Hepatocyte (in vitro differentiated cells): ENCODE measurements around the gene TSPAN16. TPM values are rescaled to one million over a fixed set of nuclear protein-coding genes. Genes with fewer than 3 reads are reported as not detected.

Experiments
- DNase-seq: peaks from one replicate; pipeline ENCODE4 v3.0.0-alpha.2; 2016; ENCODE audit warnings: low spot score
- H2AFZ ChIP-seq: fragments of 200-600 bp; sonication (generic); 2 replicates; pipeline ENCODE4 v1.6.0; 2016; ENCODE audit warnings: antibody characterized with exemption, mild to moderate bottlenecking
- H3K27ac ChIP-seq: fragments of 200-600 bp; sonication (generic); 2 replicates; pipeline ENCODE4 v1.5.1; 2016; ENCODE audit warnings: mild to moderate bottlenecking
- H3K27me3 ChIP-seq: fragments of 200-600 bp; sonication (generic); 2 replicates; pipeline ENCODE4 v1.6.1; 2016
- H3K36me3 ChIP-seq: fragments of 200-600 bp; sonication (generic); replicated peaks from 2 replicates; pipeline ENCODE4 v1.5.1; 2016; ENCODE audit warnings: low read depth; ENCODE audit not compliant: insufficient read depth
- H3K4me1 ChIP-seq: fragments of 200-600 bp; sonication (generic); 2 replicates; pipeline ENCODE4 v1.5.1; 2016; ENCODE audit warnings: mild to moderate bottlenecking, moderate library complexity; ENCODE audit not compliant: insufficient read depth
- H3K4me2 ChIP-seq: fragments of 200-600 bp; sonication (generic); 2 replicates; pipeline ENCODE4 v1.6.0; 2016
- H3K4me3 ChIP-seq: fragments of 200-600 bp; sonication (generic); 2 replicates; pipeline ENCODE4 v1.5.1; 2016; ENCODE audit warnings: mild to moderate bottlenecking
- H3K79me2 ChIP-seq: fragments of 200-600 bp; sonication (generic); 2 replicates; pipeline ENCODE4 v1.6.0; 2017; ENCODE audit warnings: mild to moderate bottlenecking
- H3K9me2 ChIP-seq: fragments of 200-600 bp; sonication (generic); replicated peaks from 2 replicates; pipeline ENCODE4 v1.6.0; 2017; ENCODE audit warnings: mild to moderate bottlenecking; ENCODE audit not compliant: insufficient read depth
- H3K9me3 ChIP-seq: fragments of 200-600 bp; sonication (generic); 2 replicates; pipeline ENCODE4 v1.5.1; 2016; ENCODE audit warnings: low read depth, mild to moderate bottlenecking
- H4K20me1 ChIP-seq: fragments of 200-600 bp; sonication (generic); 2 replicates; pipeline ENCODE4 v1.6.0; 2016; ENCODE audit warnings: mild to moderate bottlenecking; ENCODE audit not compliant: insufficient read depth, poor library complexity, severe bottlenecking
- CTCF ChIP-seq: fragments of 200-600 bp; sonication (generic); IDR thresholded peaks from 2 replicates; pipeline ENCODE4 v1.5.1; 2016; ENCODE audit warnings: antibody characterized with exemption, mild to moderate bottlenecking; ENCODE audit not compliant: poor library complexity
- EZH2 ChIP-seq: fragments of 200-600 bp; sonication (generic); IDR thresholded peaks from 2 replicates; pipeline ENCODE4 v1.6.1; 2016; ENCODE audit warnings: antibody characterized with exemption, mild to moderate bottlenecking, borderline replicate concordance
- EZH2phosphoT487 ChIP-seq: fragments of 200-600 bp; sonication (generic); IDR thresholded peaks from one replicate; pipeline ENCODE4 v1.6.1; 2018; ENCODE audit warnings: antibody characterized with exemption, mild to moderate bottlenecking, low read depth, moderate library complexity; ENCODE audit not compliant: unreplicated experiment, severe bottlenecking
- WGBS: methylation state at CpG from one replicate; pipeline ENCODE4 v1.1.6; 2016; ENCODE audit warnings: low lambda C conversion rate; ENCODE audit errors: missing lambda C conversion rate; 5-methylcytosine and 5-hydroxymethylcytosine counted together
- polyA plus RNA-seq: library from polyadenylated mRNA; unstranded; fragments of >200 nt; fragmentation: Nextera tagmentation; extraction: Ambion mirVana; gene quantifications from 2 replicates; pipeline ENCODE4 v1.2.1, GENCODE V29; 2016
- total RNA-seq: library from RNA; depleted of rRNA; stranded (reverse); fragments of >200 nt; gene quantifications from 2 replicates; pipeline ENCODE4 v1.2.3, GENCODE V29; 2014

TSPAN16 gene
- total and polyA plus RNA-seq, 2 experiments from 2014 or later: not detected

GRCh38 chr19:11356074-11356397, 60.1 kb downstream of the TSPAN16 start:
- Histone ChIP-seq H2AFZ (no peak overlapping the region), H3K4me2 (peak overlapping the region; percentile 95), H3K4me1 (no peaks in the 10 kb centered on the region), H3K79me2 (peaks cover 6% of the 10 kb centered on the region), H3K9me3 (no peaks in the 10 kb centered on the region), H3K9me2 (no peaks in the 10 kb centered on the region), H4K20me1 (no peaks in the 10 kb centered on the region), H3K27me3 (no peaks in the 10 kb centered on the region), H3K36me3 (no peaks in the 10 kb centered on the region), H3K4me3 (peak overlapping the region; percentile 64), H3K27ac (no peak overlapping the region)
- TF ChIP-seq EZH2phosphoT487 (no peak), CTCF (no peak), EZH2 (no peak)
- no peak for DNase-seq
- 92% methylated on average over 6 of the region's 6 CpGs for WGBS

GRCh38 chr19:11356676-11357550, 61.0 kb downstream of the TSPAN16 start:
- 90% methylated on average over 9 of the region's 11 CpGs for WGBS
- Histone ChIP-seq H3K27me3 (no peaks in the 10 kb centered on the region), H3K79me2 (peaks cover 6% of the 10 kb centered on the region), H3K4me3 (no peak overlapping the region), H4K20me1 (no peaks in the 10 kb centered on the region), H3K27ac (no peak overlapping the region), H3K4me2 (peak overlapping the region; percentile 95), H3K36me3 (no peaks in the 10 kb centered on the region), H3K4me1 (no peaks in the 10 kb centered on the region), H3K9me2 (no peaks in the 10 kb centered on the region), H2AFZ (no peak overlapping the region), H3K9me3 (no peaks in the 10 kb centered on the region)
- TF ChIP-seq EZH2phosphoT487 (no peak), CTCF (no peak), EZH2 (no peak)
- no peak for DNase-seq

- no peak overlapping the region for H3K27ac ChIP-seq
- no peaks in the 10 kb centered on the region for H3K9me3 ChIP-seq
- TF ChIP-seq EZH2: no peak
- TF ChIP-seq CTCF: no peak
- no peak for TF ChIP-seq EZH2phosphoT487
- no peak overlapping the region for H3K4me3 ChIP-seq
- H4K20me1 ChIP-seq: no peaks in the 10 kb centered on the region
- H3K79me2 ChIP-seq: peaks cover 6% of the 10 kb centered on the region
- no peak overlapping the region for H3K4me2 ChIP-seq
- H3K4me1 ChIP-seq: no peaks in the 10 kb centered on the region
- no peak overlapping the region for H2AFZ ChIP-seq
- no peaks in the 10 kb centered on the region for H3K9me2 ChIP-seq
- no peaks in the 10 kb centered on the region for H3K36me3 ChIP-seq
- 94% methylated on average over 11 of the region's 11 CpGs for WGBS
- no peaks in the 10 kb centered on the region for H3K27me3 ChIP-seq
- DNase-seq: no peak
Observed at GRCh38 chr19:11359421-11359820, 63.5 kb downstream of the TSPAN16 start.
